Measurements from ENCODE around the gene CHST12.

DNA sequence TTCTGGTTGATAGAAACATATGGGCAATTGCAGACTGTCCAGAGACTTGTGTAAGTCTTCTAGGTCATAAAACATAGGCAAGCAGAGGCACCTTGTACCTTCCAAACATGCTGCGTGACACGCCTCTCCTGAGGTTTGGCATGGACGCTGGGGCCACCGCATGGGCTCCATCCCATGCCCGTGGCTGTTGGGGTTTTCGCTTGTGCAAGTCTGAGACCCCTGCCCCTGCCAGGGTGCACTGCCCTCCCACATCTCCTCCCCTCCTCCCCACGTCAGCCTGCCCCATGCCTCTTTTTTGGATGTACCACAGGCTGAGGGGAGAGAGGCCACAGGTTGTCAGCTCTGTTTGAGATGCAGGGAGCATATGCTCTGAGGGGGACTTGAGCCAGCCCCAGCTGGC, 29.8 kb upstream of the CHST12 start:
- TF ChIP-seq TAF1 (IDR thresholded peaks at IDR 0.05; ENCODE audit: low read depth, low read length): no peak
- TF ChIP-seq POLR2AphosphoS5 (IDR thresholded peaks at IDR 0.05; ENCODE audit: low read depth, low read length): no peak
- TF ChIP-seq PAX5 (IDR thresholded peaks at IDR 0.05; ENCODE audit: insufficient read depth, low read length, severe bottlenecking): no peak
